Measurements from ENCODE around the gene NEUROD2.
A peak's percentile ranks its signal among the peaks of the same experiment; 100 is the strongest.

Gene NEUROD2

DNA sequence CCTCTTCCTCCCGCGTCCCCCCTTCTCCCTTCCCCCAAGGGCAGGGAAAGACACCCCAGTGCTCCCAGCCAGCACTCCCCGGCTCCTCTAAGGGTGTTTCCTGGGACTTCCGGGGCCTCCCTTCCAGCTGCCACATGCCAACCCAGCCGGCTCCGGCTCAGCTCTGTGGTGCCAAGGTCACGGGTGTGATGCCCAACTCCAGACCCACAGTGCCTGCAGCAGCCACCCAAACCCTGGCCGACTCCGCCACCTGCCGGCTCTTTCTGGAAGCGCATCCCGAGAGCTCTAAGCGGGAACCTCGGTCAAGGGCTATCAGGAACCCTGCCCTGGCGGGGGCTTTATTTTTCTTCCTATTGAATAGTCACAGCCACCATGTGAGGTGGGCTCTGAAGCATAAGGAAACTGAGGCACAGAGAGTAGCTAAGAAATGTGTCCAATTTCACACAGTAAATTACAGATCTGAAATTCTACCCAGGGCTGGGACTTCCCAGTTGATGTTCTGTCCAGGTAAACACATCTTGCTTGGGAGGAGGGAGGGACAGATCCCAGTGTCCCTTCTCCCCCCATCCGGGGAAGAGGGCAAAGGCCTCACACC lies 15.7 kb upstream of the NEUROD2 start:
- H3K9me3 ChIP-seq (ENCODE audit: low read length): no peaks in the 10 kb centered on the region
- H3K36me3 ChIP-seq (ENCODE audit: insufficient read depth, low read length): no peaks in the 10 kb centered on the region
- H3K9ac ChIP-seq (ENCODE audit: low read length): no peak overlapping the region
- H3K4me1 ChIP-seq (ENCODE audit: insufficient read depth, low read length): peaks cover 4% of the 10 kb centered on the region
- no peak overlapping the region for H3K27ac ChIP-seq (ENCODE audit: low read depth, low read length)
- peaks cover 22 to 38% of the 10 kb centered on the region in 2 donors for H3K27me3 ChIP-seq (ENCODE audit: control insufficient read depth in 1 of 2, insufficient read depth in 2 of 2, low read length in 2 of 2)
- H3K4me3 ChIP-seq (ENCODE audit: low read depth in 1 of 2, low read length in 2 of 2): no peak overlapping the region

DNA sequence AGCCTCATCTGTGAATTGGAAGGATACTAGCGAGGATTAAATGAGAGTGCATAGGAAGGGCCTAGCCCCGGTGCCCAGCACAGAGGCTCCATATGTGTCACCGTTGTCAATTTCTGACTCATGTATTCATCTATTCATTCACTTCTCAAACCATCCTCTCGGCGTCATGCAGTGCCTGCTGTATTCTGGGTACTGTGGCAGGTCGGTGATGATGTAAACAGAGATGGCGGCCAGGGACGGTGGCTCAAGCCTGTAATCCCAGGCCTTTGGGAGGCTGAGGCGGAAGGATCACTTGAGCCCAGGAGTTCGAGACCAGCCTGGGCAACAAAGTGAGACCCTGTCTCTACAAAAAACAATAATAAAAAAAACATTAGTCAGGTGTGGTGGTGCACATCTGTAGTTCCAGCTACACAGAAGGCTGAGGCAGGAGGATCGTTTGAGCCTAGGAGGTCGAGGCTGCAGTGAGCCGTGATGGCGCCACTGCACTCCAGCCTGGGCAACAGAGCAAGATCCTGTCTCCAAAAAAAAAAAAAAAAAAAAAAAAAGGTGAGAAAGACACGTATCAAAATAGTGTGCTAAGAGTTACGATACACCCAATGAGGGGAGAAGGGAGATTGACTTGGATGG lies 14.8 kb upstream of the NEUROD2 start:
- Histone ChIP-seq H3K4me1 (ENCODE audit: insufficient read depth, low read length) (peaks cover 7% of the 10 kb centered on the region), H3K36me3 (ENCODE audit: insufficient read depth, low read length) (no peaks in the 10 kb centered on the region), H3K9ac (ENCODE audit: low read length) (no peak overlapping the region), H3K27ac (ENCODE audit: low read depth, low read length) (no peak overlapping the region), H3K27me3 (ENCODE audit: control insufficient read depth in 1 of 2, insufficient read depth in 2 of 2, low read length in 2 of 2) (peaks cover 21 to 30% of the 10 kb centered on the region in 2 donors), H3K9me3 (ENCODE audit: low read length) (no peaks in the 10 kb centered on the region), H3K4me3 (ENCODE audit: low read depth in 1 of 2, low read length in 2 of 2) (peak overlapping the region in 1 of 2 donors; percentile 12)

DNA sequence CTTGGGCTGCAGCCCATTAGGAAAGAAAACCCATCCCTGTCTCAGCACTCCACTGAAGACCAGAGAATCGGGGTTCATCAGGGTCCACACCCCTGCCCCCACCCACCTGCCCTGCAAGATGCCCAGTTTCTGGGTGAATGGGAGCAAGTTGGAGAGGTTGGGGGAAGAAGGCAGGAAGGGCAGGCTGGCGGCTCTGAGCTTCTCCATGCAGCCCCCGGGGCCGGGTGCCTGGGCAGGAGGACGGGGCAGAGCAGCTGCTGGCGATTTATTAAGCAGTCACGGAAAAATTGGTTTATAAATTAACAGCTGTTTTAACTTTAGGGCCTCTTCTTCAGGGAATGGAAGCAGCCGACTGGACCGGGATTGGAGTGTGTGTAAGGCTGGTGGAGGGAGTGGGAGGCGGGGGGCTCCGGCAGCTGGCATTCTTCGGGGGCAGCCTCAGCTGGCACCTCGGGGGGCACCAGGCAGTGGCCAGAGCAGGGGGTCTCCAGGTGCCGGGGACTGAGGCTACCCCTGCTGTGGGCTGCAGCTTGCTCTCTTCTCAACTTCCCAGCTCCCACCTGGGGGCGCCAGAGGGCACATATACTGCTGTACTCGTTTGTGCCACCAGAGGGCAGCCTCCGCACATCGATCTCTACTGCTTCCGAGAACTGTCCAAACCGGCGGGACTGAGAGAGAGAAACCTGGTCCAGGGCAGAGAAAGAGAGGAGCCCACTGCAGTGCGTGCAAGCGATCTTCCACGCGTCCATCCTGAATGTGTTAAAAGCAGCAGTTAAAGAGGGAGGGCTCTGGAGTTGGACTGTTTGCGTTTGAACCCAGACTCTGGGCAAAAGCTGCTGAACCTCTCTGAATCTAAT lies 14.0 kb upstream of the NEUROD2 start:
- no peaks in the 10 kb centered on the region for H3K36me3 ChIP-seq (ENCODE audit: insufficient read depth, low read length)
- H3K4me3 ChIP-seq (ENCODE audit: low read depth in 1 of 2, low read length in 2 of 2): peak overlapping the region in 1 of 2 donors; percentile 12
- no peaks in the 10 kb centered on the region for H3K9me3 ChIP-seq (ENCODE audit: low read length)
- peaks cover 7% of the 10 kb centered on the region for H3K4me1 ChIP-seq (ENCODE audit: insufficient read depth, low read length)
- peaks cover 18 to 30% of the 10 kb centered on the region in 2 donors for H3K27me3 ChIP-seq (ENCODE audit: control insufficient read depth in 1 of 2, insufficient read depth in 2 of 2, low read length in 2 of 2)
- H3K27ac ChIP-seq (ENCODE audit: low read depth, low read length): no peak overlapping the region
- H3K9ac ChIP-seq (ENCODE audit: low read length): no peak overlapping the region

DNA sequence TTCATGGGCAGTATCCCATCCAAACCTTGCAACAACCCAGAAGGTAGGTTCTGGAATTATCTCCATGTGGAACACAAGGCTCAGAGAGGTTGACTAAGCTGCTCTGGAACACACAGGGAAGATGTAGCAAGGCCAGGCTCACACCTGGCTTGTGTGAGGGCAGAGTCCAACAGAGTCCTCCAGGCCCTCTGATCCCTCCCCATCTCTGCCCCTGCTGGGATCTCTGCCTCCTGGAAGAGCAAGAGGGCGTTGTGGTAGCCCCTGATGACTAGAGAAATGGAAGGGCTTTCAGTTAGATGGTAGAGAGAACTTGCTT lies 12.0 kb upstream of the NEUROD2 start:
- Histone ChIP-seq H3K9me3 (ENCODE audit: low read length) (no peaks in the 10 kb centered on the region), H3K27me3 (ENCODE audit: control insufficient read depth in 1 of 2, insufficient read depth in 2 of 2, low read length in 2 of 2) (peaks cover 3 to 14% of the 10 kb centered on the region in 2 donors), H3K27ac (ENCODE audit: low read depth, low read length) (no peak overlapping the region), H3K36me3 (ENCODE audit: insufficient read depth, low read length) (no peaks in the 10 kb centered on the region), H3K4me1 (ENCODE audit: insufficient read depth, low read length) (peaks cover 7% of the 10 kb centered on the region), H3K4me3 (ENCODE audit: low read depth in 1 of 2, low read length in 2 of 2) (no peak overlapping the region), H3K9ac (ENCODE audit: low read length) (no peak overlapping the region)

DNA sequence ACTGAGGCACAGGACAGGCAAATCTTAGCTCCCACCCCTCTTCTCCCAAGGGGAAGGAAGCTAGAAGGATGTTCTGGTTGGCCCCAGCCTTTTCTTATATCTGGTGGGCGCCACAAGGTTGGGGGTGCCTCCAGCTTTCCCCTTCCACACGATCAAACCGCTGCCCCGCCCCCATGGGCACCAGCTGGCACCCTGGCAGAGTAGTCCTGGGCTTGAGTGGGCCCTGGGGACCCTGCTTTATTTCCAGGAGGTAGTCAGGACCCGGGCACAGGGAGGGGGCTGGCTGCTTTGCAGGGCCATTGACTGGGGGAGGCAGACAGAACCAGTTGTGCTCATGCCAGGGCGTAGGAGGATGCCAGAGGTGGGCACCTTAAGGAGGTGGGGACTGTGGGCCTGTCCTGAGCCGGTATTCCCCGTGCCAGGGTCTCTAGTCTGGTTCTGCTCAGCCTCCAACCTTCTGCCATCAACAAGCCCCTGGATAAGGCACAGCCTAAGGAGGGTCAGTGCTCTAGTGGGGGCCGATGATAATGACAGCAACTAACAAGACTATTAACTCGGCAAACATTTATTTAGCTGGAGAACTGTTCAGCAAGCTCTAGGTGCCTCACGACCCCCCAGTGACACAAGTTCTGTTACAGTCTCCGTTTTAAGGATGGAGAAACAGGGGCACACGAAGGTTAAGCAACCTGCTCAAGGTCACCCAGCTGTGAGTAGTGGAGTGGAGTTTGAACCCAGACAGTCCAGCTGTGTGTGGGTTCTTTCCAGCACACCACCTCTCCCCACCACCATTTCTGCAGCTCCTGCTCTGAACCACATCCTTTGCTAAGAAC lies 11.5 kb upstream of the NEUROD2 start:
- Histone ChIP-seq H3K4me3 (ENCODE audit: low read depth in 1 of 2, low read length in 2 of 2) (no peak overlapping the region), H3K4me1 (ENCODE audit: insufficient read depth, low read length) (peaks cover 7% of the 10 kb centered on the region), H3K36me3 (ENCODE audit: insufficient read depth, low read length) (no peaks in the 10 kb centered on the region), H3K27me3 (ENCODE audit: control insufficient read depth in 1 of 2, insufficient read depth in 2 of 2, low read length in 2 of 2) (peaks cover 0 to 8% of the 10 kb centered on the region in 2 donors), H3K9ac (ENCODE audit: low read length) (no peak overlapping the region), H3K9me3 (ENCODE audit: low read length) (no peaks in the 10 kb centered on the region), H3K27ac (ENCODE audit: low read depth, low read length) (no peak overlapping the region)

DNA sequence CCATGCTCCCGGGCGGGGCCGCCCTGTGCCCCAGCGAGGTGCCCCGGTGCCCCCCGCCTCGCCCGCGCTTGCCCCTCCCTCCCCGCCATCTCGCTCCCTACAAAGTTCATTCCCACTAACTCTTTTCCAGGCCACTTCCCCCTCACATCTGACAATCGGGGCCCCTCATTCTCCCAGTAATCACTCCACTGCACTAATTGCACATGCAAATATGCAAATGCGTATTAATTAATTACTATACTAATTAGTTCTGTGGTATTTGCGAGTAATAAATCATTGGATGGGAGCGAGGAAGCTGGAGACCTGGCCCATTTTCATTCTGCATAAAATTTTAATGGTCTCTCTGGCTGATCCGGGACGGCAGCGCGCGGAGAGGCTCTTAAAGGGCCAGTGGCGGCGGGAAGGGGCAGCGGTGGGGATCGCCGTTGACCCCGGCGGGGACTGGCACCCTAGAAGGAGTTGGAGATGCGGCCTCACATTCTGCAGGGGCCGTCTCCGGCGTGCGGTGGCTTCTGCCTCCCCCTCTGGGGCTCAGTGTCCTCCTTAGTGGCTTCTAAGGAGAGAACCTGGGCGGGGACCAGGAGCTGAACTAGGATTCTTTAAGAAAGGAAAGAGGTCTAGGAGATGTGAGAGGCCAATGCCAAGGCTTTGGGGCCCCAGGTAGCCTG lies 10.7 kb upstream of the NEUROD2 start:
- H3K27me3 ChIP-seq (ENCODE audit: control insufficient read depth in 1 of 2, insufficient read depth in 2 of 2, low read length in 2 of 2): peaks cover 0 to 12% of the 10 kb centered on the region in 2 donors
- no peak overlapping the region for H3K9ac ChIP-seq (ENCODE audit: low read length)
- peak overlapping the region; percentile 54 to 56 for H3K4me3 ChIP-seq (ENCODE audit: low read depth in 1 of 2, low read length in 2 of 2)
- H3K36me3 ChIP-seq (ENCODE audit: insufficient read depth, low read length): no peaks in the 10 kb centered on the region
- H3K9me3 ChIP-seq (ENCODE audit: low read length): no peaks in the 10 kb centered on the region
- peak overlapping the region; percentile 61 for H3K27ac ChIP-seq (ENCODE audit: low read depth, low read length)
- peaks cover 7% of the 10 kb centered on the region for H3K4me1 ChIP-seq (ENCODE audit: insufficient read depth, low read length)

DNA sequence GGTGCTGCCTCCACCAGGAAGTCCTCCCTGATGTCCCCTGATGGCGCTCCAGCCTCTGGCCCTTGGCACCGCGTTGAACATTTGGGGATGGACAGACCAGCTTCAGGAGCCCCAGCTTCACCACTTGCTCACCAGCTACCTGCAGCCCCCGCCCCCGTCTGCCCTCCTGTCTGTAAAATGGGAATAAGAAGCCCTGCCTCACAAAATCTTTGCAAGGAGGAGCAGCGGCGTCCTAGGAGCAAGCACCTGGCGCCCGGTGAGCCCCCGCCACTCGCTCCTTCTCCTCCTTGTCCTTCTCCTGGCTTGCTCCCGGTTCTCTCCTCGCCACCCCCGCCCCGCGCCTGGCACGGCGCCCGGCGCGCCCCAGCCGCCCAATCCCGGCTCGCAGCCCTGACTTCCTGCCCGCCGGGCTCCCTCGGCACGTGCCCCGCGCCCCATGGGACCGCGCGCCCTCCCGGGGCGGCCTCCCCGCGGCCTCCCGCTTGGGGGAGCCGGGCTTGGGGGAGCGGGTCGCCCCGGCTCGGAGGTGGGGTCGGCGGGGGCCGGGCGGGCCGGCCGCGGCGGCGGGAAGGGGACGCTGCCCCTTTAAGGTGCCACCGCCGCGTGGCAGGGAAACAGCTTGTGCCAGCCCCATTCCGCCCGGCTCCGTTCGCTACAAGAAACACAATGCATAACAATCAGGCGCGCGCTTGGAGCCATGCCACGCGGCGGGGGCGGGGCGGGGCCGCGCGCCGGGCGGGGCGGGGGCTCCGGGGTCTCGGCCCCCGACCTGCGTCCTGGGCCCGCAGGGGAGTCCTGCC lies 9.9 kb upstream of the NEUROD2 start:
- no peak overlapping the region for H3K9ac ChIP-seq (ENCODE audit: low read length)
- no peaks in the 10 kb centered on the region for H3K9me3 ChIP-seq (ENCODE audit: low read length)
- peak overlapping the region; percentile 54 to 56 for H3K4me3 ChIP-seq (ENCODE audit: low read depth in 1 of 2, low read length in 2 of 2)
- H3K4me1 ChIP-seq (ENCODE audit: insufficient read depth, low read length): peaks cover 7% of the 10 kb centered on the region
- peak overlapping the region; percentile 61 for H3K27ac ChIP-seq (ENCODE audit: low read depth, low read length)
- peaks cover 0 to 18% of the 10 kb centered on the region in 2 donors for H3K27me3 ChIP-seq (ENCODE audit: control insufficient read depth in 1 of 2, insufficient read depth in 2 of 2, low read length in 2 of 2)
- no peaks in the 10 kb centered on the region for H3K36me3 ChIP-seq (ENCODE audit: insufficient read depth, low read length)

DNA sequence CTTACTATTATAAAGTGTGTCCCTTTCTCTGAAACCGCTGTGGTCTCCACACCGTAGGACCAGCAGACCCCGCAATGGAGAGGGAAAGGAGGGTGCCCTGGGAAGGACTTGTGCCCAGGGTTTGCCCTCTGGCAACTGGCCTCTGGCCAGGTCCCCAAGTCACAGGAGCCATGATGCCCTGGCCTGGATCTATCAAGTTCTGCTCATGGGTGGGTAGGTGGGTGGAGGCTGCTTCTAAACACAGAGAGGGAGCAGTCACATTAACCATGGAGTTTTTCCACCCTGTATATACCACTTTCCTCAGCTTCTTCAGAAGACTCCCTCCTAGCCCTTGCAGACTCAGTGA lies 9.4 kb upstream of the NEUROD2 start:
- peak overlapping the region; percentile 27 to 32 for H3K4me3 ChIP-seq (ENCODE audit: low read depth in 1 of 2, low read length in 2 of 2)
- no peaks in the 10 kb centered on the region for H3K36me3 ChIP-seq (ENCODE audit: insufficient read depth, low read length)

DNA sequence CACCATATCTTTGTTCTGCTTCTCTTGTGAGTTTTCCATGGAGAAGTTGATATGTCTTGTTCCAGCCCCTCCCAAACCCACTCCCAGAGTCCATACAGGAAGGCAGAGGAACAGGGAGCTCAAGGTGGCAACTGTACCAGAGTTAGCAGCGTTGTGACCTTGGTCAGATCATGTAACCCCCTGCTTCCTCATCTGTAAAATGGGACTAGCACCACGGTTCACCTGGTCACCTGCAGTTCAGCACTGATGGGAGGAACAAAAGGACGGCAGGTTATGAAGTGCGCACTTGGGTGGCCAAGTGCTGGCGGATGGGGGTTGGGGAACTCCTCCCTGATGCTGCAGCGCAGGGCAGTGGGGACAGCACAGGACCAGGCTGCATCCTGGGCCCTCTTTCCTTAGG lies 7.7 kb upstream of the NEUROD2 start:
- Histone ChIP-seq H3K9ac (ENCODE audit: low read length) (no peak overlapping the region), H3K4me1 (ENCODE audit: insufficient read depth, low read length) (peaks cover 7% of the 10 kb centered on the region), H3K27ac (ENCODE audit: low read depth, low read length) (no peak overlapping the region), H3K36me3 (ENCODE audit: insufficient read depth, low read length) (no peaks in the 10 kb centered on the region), H3K27me3 (ENCODE audit: control insufficient read depth in 1 of 2, insufficient read depth in 2 of 2, low read length in 2 of 2) (peaks cover 0 to 24% of the 10 kb centered on the region in 2 donors), H3K9me3 (ENCODE audit: low read length) (no peaks in the 10 kb centered on the region), H3K4me3 (ENCODE audit: low read depth in 1 of 2, low read length in 2 of 2) (no peak overlapping the region)

More for the DNA sequence above, 9.4 kb upstream of the NEUROD2 start:
- Histone ChIP-seq H3K27me3 (ENCODE audit: control insufficient read depth in 1 of 2, insufficient read depth in 2 of 2, low read length in 2 of 2) (peaks cover 0 to 24% of the 10 kb centered on the region in 2 donors), H3K27ac (ENCODE audit: low read depth, low read length) (no peak overlapping the region), H3K4me1 (ENCODE audit: insufficient read depth, low read length) (peaks cover 7% of the 10 kb centered on the region), H3K9ac (ENCODE audit: low read length) (no peak overlapping the region), H3K9me3 (ENCODE audit: low read length) (no peaks in the 10 kb centered on the region)

DNA sequence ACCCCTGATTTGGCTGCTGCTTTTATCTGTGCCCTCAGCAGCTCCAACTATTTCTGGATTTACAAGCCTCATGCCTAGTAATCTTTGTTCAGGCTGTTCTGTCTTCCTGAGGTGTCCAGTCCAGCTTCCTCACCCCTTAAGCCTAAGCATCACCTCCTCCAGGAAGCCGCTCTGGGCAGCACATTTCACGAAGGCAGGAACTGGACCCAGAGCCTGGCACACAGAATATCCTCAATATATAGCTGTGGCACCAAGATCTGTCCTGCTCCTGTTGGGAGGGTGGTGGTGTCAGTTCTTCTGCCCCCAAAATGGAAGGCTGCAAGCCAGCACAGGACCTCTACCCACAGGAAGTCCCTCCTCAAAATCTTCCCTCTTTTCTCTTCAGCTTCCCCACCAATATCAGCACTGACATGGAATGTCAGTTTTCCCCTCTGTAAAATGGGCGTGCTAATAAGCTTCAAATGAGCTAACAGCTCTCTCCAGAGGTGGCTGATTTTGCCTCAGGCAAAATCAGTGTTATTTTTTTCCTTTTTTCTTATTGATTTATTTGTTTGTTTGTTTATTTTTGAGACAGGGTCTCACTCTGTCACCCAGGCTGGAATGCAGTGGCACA lies 6.9 kb upstream of the NEUROD2 start:
- H3K27ac ChIP-seq (ENCODE audit: low read depth, low read length): no peak overlapping the region
- peaks cover 0 to 26% of the 10 kb centered on the region in 2 donors for H3K27me3 ChIP-seq (ENCODE audit: control insufficient read depth in 1 of 2, insufficient read depth in 2 of 2, low read length in 2 of 2)
- H3K36me3 ChIP-seq (ENCODE audit: insufficient read depth, low read length): no peaks in the 10 kb centered on the region
- H3K9ac ChIP-seq (ENCODE audit: low read length): no peak overlapping the region
- no peaks in the 10 kb centered on the region for H3K9me3 ChIP-seq (ENCODE audit: low read length)
- H3K4me3 ChIP-seq (ENCODE audit: low read depth in 1 of 2, low read length in 2 of 2): no peak overlapping the region
- H3K4me1 ChIP-seq (ENCODE audit: insufficient read depth, low read length): peaks cover 7% of the 10 kb centered on the region

Data from muscle layer of colon (tissue), 2 donors.